Measurements from ENCODE around the gene TAPT1.

GRCh38 chr4:16110661-16111290, 115.5 kb downstream of the TAPT1 start:
- TF ChIP-seq CTCF (IDR thresholded peaks at IDR 0.05 in 8 of 11, conservative IDR thresholded peaks at IDR 0.05 in 3 of 11) (no peak), POLR2A (IDR thresholded peaks at IDR 0.05) (no peak), POLR2AphosphoS5 (IDR thresholded peaks at IDR 0.05) (no peak)
